Endothelial cell (in vitro differentiated cells): Measurements from ENCODE around the gene CHIA. TPM values are rescaled to one million over a fixed set of nuclear protein-coding genes. Genes with fewer than 3 reads are reported as not detected.

Experiments used
- DNase-seq: peaks from one replicate; pipeline ENCODE4 v3.0.0; 2021; ENCODE audit warnings: low spot score
- H3K27ac Mint-ChIP-seq: one replicate; pipeline ENCODE4 v1.8.0; 2021; ENCODE audit warnings: mixed read lengths, inconsistent platforms; ENCODE audit not compliant: unreplicated experiment
- H3K27me3 Mint-ChIP-seq: one replicate; pipeline ENCODE4 v1.8.0; 2021; ENCODE audit warnings: mild to moderate bottlenecking, moderate library complexity, mixed read lengths, inconsistent platforms; ENCODE audit not compliant: unreplicated experiment
- H3K36me3 Mint-ChIP-seq: one replicate; pipeline ENCODE4 v1.8.0; 2021; ENCODE audit warnings: mild to moderate bottlenecking, low read depth, mixed read lengths, inconsistent platforms; ENCODE audit not compliant: unreplicated experiment
- H3K4me1 Mint-ChIP-seq: one replicate; pipeline ENCODE4 v1.8.0; 2021; ENCODE audit warnings: mild to moderate bottlenecking, mixed read lengths, inconsistent platforms; ENCODE audit not compliant: unreplicated experiment
- H3K4me3 Mint-ChIP-seq: one replicate; pipeline ENCODE4 v1.8.0; 2021; ENCODE audit warnings: mild to moderate bottlenecking, mixed read lengths, inconsistent platforms; ENCODE audit not compliant: unreplicated experiment
- H3K9me3 Mint-ChIP-seq: one replicate; pipeline ENCODE4 v1.8.0; 2021; ENCODE audit warnings: mixed read lengths, inconsistent platforms; ENCODE audit not compliant: unreplicated experiment
- CTCF ChIP-seq: fragments of 200-600 bp; sonication (generic); IDR thresholded peaks from one replicate; pipeline ENCODE4 v1.5.0; 2021; ENCODE audit warnings: antibody characterized with exemption; ENCODE audit not compliant: unreplicated experiment
- total RNA-seq: library from RNA; stranded (reverse); fragmentation: NEBNext Ultra II Directional; extraction: Animal tissue kit (Norgen Biotek cat#: 25700); gene quantifications from one replicate; pipeline ENCODE4 v1.2.1, GENCODE V29; 2021; ENCODE audit not compliant: unreplicated experiment

Gene CHIA
- total RNA-seq, 1 donor from 2014 or later = not detected

DNA sequence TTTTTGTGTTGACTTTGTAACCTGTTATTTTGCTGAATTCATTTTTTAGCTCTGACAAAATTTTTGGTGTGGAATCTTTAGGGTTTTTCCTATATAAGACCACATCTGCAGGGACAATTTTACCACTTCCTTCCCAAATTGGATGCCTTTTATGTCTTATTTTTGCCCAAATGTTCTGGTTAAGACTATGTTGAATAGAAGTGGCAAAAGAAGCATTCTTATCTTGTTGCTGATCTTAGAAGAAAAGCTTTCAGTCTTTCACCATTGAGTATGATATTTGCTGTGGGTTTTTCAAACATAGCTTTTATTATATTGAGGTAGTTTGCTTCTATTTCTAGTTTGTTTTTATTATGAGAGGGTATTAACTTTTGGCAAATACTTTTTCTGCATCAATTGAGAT, 3.7 kb downstream of the CHIA start:
- no peak overlapping the region for H3K4me3 Mint-ChIP-seq
- no peak for DNase-seq
- H3K36me3 Mint-ChIP-seq = no peaks in the 10 kb centered on the region
- H3K27ac Mint-ChIP-seq = no peak overlapping the region
- no peak for TF ChIP-seq CTCF
- H3K27me3 Mint-ChIP-seq = no peaks in the 10 kb centered on the region
- no peaks in the 10 kb centered on the region for H3K4me1 Mint-ChIP-seq
- H3K9me3 Mint-ChIP-seq = no peaks in the 10 kb centered on the region

GRCh38 chr1:111302374-111302773, 11.7 kb downstream of the CHIA start:
- H3K4me1 Mint-ChIP-seq = peaks cover 6% of the 10 kb centered on the region

DNA sequence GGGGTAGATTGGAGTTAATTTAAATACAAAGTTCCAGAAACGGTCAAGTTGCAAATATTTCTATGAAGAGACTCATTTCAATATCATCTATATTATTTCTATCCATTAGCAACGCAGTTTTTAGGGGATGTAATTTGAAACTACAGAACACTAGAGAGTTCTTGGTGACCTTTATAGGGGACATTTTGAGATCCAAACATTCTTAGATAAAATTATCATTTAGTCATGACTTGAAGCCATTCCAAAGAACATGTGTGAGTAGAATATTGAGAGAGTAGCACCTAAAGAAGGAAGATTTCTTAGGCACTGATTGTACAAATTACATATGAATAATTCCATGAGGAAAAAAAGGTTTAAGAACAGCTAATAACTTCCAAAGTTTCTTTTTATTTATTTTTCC, 19.0 kb downstream of the CHIA start:
- H3K27me3 Mint-ChIP-seq = no peaks in the 10 kb centered on the region
- H3K4me1 Mint-ChIP-seq = peaks cover 6% of the 10 kb centered on the region
- no peaks in the 10 kb centered on the region for H3K9me3 Mint-ChIP-seq
- no peak overlapping the region for H3K27ac Mint-ChIP-seq
- TF ChIP-seq CTCF = no peak
- H3K4me3 Mint-ChIP-seq = no peak overlapping the region
- no peak for DNase-seq
- no peaks in the 10 kb centered on the region for H3K36me3 Mint-ChIP-seq

More at GRCh38 chr1:111302374-111302773, 11.7 kb downstream of the CHIA start:
- Mint-ChIP-seq H3K27ac (no peak overlapping the region), H3K9me3 (no peaks in the 10 kb centered on the region), H3K4me3 (no peak overlapping the region), H3K27me3 (peaks cover 2% of the 10 kb centered on the region), H3K36me3 (no peaks in the 10 kb centered on the region)
- no peak for DNase-seq
- no peak for TF ChIP-seq CTCF

GRCh38 chr1:111318523-111318922, 27.9 kb downstream of the CHIA start:
- Mint-ChIP-seq H3K27ac (no peak overlapping the region), H3K4me1 (peaks cover 5% of the 10 kb centered on the region), H3K4me3 (no peak overlapping the region), H3K36me3 (no peaks in the 10 kb centered on the region), H3K9me3 (no peaks in the 10 kb centered on the region), H3K27me3 (peaks cover 8% of the 10 kb centered on the region)
- TF ChIP-seq CTCF = no peak
- no peak for DNase-seq

- TF ChIP-seq CTCF = no peak
- DNase-seq = no peak
- Mint-ChIP-seq H3K9me3 (no peaks in the 10 kb centered on the region), H3K27ac (no peak overlapping the region), H3K36me3 (no peaks in the 10 kb centered on the region), H3K27me3 (peaks cover 8% of the 10 kb centered on the region), H3K4me3 (no peak overlapping the region), H3K4me1 (peaks cover 5% of the 10 kb centered on the region)
Observed at GRCh38 chr1:111320066-111320879, 29.6 kb downstream of the CHIA start.
